ENCODE results near the gene S100PBP.
A peak's percentile ranks its signal among the peaks of the same experiment; 100 is the strongest.

Gene S100PBP

DNA sequence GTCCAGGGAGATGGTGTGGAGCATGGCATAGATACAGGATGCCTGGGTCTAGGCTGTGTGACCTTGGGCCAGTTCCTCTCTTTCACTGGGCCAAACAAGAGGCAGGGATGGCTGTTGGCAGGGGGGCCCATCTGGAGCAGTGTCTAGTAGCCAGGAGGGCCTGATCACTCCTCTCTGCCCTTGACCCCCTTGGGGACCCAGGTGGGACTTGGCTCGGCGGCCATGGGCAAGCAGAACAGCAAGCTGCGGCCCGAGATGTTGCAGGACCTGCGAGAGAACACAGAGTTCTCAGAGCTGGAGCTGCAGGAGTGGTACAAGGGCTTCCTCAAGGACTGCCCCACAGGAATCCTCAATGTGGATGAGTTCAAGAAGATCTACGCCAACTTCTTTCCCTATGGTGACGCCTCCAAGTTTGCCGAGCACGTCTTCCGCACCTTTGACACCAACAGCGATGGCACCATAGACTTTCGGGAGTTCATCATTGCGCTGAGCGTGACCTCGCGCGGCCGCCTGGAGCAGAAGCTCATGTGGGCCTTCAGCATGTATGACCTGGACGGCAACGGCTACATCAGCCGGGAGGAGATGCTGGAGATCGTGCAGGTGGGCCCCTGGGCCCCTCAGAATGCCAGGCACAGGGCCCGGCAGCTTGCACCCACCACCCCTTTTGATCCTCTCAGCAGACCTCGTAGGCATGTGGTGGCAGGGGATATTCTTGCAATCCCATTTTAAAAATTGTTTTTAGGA is 71.4 kb downstream of the S100PBP start:
- no peak for DNase-seq

DNA sequence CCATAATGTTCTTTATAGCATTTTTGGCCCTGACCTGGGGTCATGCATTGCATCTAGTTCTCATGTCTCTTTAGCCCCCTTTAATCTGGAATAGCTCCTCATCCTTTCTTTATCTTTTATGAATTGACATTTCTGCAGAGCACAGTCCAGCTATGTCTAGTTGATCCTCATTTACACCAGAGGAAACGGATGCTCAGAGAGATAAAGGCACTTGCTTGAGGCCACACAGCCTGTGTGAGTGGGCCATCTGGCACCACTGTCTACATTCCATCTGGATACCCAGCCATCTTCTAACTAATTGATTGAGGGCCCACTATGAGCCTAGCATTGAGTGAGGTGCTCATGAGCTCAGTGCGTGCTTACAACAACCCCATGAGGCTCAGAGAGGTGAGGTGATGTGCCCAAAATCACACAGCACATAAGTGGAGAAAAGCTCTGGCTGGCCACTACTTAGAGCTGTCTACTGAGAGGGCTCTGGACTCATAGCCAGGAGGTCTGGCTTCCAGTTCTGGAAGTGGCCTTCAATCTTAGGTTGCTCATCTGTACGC is 72.4 kb downstream of the S100PBP start:
- no peak for DNase-seq

DNA sequence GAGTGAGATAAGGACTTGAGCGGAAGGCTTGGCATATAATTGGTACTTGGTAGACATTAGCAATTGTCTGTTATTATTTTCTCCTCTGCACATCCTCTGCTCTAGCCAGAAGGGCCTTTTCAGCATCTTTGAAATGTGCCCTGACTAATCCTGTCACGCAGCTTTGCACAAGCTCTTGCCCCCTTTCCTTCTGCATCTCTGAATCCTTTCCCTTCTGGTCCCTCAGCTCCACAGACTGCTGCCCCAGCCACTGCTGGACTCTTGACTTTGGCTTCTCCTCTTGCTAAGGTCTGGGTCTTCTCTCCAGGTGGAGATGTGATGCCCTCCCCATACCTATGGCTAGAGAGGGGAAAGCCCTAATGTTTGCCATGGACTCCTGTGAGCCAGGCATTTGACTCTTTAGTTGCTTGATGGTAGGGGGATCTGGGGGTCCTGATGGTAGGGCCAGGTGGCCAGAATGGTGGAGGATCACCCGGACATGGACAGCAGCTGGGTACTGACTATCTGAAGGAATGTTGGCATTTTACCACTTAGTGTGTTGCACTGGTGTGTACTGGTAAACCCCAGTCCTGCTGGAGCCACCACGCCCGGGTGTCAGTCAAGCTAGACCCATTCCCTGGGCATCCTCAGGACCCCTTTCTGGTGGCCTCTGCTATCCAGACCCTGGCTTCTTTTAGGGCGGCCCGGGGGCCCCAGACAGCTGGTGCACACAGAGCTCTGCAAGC is 73.2 kb downstream of the S100PBP start:
- no peak for DNase-seq

DNA sequence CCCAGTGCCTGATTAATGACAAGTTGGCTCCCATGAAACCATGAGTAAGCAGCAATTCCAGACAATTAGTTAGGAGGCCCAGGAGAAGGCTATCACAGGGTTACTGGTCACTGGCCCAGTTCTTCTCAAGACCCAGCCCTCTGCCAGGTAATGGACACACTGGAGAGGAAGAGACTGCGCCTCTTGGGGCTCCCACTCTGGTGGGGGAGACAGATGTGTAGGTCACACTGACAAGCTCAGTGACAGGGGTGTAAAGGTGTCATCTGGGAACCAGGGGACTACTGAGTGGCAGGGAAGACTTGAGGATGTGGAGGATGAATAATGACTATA is 73.8 kb downstream of the S100PBP start:
- no peak for DNase-seq

DNA sequence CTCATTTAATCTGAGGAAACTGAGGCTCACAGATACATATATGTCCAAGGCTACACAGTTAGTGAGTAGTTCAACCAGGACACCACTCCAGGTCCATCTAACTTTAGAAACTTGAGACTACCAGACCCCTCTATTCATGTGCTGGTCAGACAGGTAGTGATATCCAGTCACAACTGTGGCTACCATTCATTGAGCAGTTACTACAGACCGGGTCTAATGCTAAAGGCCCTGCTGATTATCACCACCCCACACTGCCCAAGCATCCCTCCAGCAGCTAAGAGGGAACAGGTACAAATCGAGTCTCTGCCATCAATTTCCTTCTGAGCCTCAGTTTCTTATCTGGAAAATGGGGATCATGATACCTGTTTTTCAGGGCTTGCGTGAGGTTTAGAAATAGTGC is 74.2 kb downstream of the S100PBP start:
- DNase-seq: no peak

GRCh38 chr1:32892368-32893197 is 75.1 kb downstream of the S100PBP start:
- peak; percentile 12 for DNase-seq

DNA sequence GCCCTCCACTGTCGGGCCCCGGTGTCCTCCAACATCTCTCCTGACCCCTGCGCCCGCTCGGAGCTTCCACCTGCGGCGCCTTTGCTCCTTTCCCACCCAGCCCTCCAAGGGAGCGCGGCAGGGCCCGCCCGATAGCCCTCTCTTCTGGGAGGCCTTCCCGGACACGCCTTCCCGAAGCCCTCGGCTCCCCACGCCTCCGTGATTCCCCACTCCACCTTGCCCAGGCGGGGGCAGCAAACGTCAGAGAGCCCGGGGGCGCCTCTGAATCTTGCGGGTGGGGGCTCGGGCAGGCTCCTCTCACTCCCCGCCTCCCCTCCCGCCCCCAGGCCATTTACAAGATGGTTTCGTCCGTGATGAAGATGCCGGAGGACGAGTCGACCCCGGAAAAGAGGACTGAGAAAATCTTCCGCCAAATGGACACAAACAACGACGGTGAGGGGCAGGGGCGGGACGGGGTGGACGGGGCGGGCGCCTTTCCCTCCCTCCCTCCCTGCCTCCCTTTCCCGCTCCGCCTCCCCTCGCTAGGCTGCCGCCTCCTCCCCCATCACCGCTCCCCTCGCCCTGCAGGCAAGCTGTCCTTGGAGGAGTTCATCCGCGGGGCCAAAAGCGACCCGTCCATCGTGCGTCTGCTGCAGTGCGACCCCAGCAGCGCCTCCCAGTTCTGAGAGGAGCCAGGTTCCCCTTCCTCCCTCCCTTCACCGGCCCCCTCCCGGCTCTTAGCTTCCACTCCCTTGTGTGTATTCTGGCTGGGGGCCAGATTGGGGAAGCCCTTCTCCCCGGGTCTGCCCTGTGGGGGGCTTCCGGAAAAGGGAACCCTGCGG is 76.0 kb downstream of the S100PBP start:
- DNase-seq: no peak

GRCh38 chr1:32894019-32894600 is 76.7 kb downstream of the S100PBP start:
- DNase-seq: no peak

- DNase-seq: no peak
Observed at GRCh38 chr1:32894681-32895080, 77.2 kb downstream of the S100PBP start.

- no peak for DNase-seq
Observed at GRCh38 chr1:32895325-32896215, 78.1 kb downstream of the S100PBP start.

DNA sequence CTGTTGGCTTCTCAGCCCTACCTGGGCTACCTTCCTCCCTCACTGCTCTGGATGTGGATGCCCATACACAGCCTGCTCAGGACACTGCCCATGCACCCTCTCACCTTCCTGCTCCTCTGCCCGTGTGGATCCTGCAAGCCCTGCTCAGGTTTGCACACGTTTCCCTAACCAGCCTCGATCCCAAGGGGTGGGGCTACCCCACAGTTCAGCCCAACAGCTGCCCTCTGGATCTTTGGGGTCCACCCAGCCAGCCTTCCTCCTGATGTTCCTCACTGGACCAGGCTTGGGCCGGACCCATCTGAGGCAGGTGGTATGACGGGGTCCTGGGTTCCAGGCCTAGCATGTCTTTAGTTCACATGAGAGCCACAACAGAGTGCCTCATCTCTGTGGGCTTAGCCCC is 79.0 kb downstream of the S100PBP start:
- no peak for DNase-seq

GRCh38 chr1:32897082-32898049 is 79.9 kb downstream of the S100PBP start:
- no peak for DNase-seq

- DNase-seq: no peak
Observed at GRCh38 chr1:32898056-32898455, 80.6 kb downstream of the S100PBP start.

GRCh38 chr1:32898958-32899357 is 81.5 kb downstream of the S100PBP start:
- no peak for DNase-seq

GRCh38 chr1:32899586-32900296 is 82.3 kb downstream of the S100PBP start:
- no peak for DNase-seq

DNA sequence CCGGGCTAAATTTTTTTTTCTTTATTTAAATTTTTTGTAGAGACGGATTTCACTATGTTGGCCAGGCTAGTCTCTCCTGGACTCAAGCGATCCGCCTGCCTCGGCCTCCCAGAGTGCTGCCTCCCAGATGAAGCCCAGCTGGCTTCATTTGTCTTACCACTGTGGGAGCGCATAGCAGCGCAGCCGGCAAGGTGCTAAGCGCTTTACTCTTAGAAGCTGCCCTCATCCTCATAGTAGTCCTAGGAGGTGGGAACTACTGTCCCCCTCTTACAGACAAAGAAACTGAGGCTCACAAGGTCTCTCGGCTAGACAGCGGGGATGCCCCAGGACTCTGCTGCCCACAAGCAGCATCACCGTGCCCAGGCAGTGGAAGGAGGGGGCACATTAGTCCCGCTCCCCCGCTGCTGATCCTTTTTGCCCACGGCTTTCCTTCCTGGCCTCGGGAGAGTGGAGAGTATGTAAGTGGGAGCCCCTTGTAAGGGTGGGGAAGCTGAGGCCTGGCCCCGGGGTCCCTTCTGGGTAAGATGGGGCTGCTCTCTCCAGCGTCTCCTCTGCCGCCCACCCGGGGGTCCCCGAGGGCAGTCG is 83.0 kb downstream of the S100PBP start:
- DNase-seq: no peak

- no peak for DNase-seq
Observed at GRCh38 chr1:32900956-32901822, 83.7 kb downstream of the S100PBP start, which contains the start of gene TMEM54. Gene TMEM54, minus strand, starts transcription at chr1:32901389. Its CDS starts 151 bp downstream, at chr1:32901238.
